H54 (cell line): ENCODE data around the gene NMT1.

Source experiments
- DNase-seq: peaks from one replicate; pipeline ENCODE4 v3.0.0; 2011; ENCODE audit warnings: low spot score, mixed read lengths; ENCODE audit not compliant: insufficient read length
- FAIRE-seq: peaks from 3 replicates; lab custom pipeline; 2011; peaks lifted over from hg19 to GRCh38; lab: Jason Lieb, UNC
- POLR2A ChIP-seq: IDR thresholded peaks from 2 replicates; pipeline ENCODE4 v1.6.1; 2011; ENCODE audit warnings: low read depth, mild to moderate bottlenecking, low read length

NMT1 gene

DNA sequence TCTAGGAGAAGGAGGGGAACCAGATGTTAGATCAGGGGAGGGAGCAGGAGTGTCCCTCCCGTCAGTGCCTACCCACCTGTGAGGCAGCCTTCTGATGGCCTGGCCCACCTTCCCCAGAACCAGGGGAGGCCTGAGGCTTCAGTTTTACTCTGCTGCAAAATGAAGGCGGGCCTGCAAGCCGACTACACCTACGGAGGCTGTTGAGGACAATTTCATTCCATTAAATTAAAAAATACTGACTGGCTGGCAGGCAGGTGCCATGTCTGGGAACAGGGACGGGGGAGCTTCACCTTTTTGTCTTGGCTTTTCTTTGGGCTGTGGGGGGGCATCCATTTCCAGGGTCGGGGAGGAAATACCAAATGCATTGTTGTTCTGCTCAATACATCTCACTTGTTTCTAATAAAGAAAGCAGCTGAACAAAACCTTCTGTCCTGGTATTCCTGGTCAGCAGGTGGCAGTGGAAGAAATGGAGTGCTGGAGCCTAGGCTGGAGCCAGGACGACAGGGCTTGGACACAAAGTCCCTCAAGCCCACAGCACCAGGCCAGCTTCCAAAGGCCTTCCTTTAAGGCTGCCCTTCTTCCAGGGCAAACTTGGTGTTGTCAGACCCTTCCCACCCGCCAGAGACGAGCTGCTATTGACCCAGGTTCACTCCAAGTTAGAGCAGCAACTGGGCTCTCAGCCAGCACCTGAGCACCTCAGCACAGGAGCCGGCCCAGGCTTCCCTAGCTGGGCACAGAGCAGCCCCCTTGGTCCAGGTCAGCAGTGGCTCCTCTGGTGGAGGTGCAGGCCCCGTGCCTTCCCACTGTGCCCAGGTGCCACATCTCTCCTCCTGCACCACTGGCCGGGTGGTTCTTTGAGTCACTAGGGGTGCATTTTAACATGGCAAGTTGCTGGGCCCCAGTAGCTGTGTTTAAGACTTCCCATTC, 47.7 kb downstream of the NMT1 start:
- no peak for TF ChIP-seq POLR2A
- FAIRE-seq (no peak), DNase-seq (no peak)

DNA sequence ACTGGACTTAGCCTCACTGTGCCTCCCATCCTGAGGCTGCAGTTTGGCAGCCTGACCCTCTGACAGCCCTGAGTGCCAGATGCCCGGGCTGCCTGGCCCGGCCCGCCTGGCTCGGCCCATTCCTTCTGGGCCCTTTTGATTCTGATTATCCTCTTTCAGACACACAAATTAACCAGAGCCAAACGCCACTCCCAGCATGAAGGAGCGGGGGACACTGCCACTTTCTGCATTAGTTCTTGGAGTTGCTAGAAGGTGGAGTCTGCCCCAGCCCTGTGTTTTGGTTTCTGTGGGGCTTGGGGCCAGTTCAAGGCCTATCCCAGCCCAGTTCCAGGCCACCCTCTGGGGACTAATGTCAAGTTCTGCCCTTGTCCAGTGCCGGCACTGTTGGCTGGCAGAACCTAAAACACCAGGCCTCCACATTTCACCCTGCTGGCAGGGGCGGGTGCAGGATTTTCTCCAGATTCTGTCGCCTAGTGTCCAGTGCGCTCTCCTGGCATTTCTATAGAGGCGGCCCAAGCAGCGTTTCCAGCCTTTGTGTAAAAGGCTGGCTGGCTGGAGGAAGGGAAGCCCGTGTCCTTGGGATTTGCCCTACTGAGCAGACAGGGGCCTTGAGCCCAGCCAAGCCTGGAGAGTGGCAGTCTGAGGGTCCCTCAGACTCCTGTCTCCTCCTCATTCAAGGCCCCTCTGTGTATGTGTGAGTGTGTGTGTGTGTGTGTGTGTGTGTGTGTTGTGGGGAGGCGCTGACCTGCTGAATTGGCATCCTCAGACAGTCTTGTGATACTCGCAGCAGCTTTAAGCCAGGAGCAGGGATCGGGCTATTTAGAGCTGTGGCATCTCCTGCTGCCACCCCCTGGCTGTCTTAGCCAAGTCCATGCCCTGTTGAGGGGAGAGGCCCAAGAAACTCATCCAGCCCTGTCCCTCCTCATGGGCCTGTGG, 49.8 kb downstream of the NMT1 start:
- DNase-seq (no peak), FAIRE-seq (no peak)
- no peak for TF ChIP-seq POLR2A

DNA sequence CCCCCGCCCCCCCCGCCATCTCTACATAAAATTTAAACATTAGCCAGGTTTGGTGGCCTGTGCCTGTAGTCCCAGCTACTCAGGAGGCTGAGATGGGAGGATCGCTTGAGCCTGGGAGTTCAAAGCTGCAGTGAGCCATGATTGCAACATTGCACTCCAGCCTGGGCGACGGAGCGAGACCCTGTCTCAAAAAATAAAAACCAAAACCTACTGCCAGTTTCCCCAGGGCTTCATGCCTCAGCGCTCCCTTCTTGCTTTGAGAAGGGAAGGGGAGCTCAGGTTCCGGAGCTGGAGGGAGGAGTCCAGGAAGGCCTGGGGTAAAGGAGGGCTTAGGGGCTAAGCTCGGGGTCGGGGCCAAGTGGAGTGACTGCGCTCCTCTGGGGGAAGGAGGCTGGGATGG, 50.7 kb downstream of the NMT1 start:
- DNase-seq, result no peak
- no peak for FAIRE-seq
- no peak for TF ChIP-seq POLR2A

DNA sequence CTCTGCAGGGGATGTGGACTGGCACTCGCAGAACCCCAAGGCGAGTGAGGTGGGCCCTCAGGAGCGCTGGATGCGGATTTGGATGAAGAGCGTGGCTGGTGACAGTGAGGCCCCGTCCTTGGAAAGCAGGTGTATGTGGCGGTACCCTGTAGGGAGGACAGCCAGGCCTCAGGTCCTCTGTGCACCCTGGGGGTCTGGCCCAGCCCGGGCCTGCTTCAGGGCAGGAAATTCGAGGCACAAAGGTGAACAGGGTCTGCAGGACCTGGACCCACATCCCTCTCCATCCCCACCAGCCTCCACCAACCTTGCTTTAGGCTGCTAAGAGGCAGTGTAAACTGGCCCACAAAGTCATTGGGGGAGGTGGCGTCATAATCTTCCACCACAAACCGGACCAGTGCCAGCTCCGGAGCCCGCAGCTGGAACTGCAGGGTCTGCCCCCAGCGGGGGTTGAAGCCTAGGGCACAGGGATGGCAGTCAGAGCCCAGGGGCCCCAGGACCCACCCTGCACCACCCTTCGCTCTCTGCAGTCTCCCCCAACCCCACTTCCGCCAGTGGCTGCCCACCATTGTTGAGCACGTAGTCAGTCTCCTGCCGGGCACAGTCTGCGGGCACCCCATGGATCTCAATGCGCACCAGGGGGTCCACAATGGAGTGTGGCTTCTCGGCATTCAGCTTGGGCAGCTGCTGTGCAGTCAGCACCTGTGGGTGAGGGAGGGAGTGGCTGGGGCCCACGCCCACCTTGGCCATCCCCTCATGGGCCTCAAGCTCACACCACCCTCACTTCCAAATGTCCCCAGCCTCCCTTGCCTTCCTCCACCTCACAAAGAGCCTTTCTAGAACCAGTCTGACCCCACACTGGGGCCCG, 51.7 kb downstream of the NMT1 start:
- FAIRE-seq (no peak), DNase-seq (no peak)
- TF ChIP-seq POLR2A, result no peak

GRCh38 chr17:45113424-45113754, 52.3 kb downstream of the NMT1 start:
- no peak for TF ChIP-seq POLR2A
- DNase-seq (no peak), FAIRE-seq (no peak)

DNA sequence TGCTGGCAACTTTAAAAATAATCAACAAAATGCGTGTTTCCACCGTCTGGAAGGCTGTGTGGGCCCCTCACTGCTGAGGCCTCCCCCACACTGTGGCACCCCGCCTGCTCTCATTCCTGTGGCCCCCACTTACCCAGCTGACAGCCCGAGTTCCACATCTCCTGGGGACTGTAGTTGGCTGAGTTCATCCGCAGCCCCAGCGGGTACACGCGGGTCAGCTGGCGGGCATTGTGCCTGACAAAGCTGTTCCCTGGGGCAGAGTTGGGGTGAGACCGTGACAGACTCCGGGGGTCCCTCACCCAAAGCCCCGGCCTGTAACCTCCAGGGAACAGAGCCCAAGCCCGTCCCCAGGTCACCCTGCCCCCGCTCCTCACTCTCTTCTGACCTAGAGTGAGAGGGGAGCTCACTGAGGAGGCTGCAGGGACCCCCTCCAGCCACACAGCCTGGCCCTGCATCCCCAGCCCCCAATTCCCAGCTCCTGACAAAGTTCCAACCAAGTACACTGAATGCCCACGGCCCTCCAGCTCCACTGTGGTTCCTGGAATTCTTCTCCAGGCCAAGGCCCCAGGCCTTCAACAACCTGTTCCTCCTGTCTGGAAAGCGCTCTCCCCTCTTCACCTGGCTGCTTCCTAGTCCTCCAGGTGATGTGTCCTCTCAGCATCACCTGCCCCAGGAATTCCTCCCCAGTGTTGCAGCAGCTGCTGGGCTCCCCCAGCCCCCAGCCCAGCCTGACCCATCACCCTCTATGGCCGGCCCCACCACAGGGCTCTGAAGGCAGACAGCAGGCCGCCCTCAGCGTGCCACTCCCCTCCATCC, 53.2 kb downstream of the NMT1 start:
- no peak for FAIRE-seq
- TF ChIP-seq POLR2A, result no peak
- no peak for DNase-seq

GRCh38 chr17:45115015-45115625, 54.0 kb downstream of the NMT1 start:
- DNase-seq, result no peak
- FAIRE-seq, result no peak

DNA sequence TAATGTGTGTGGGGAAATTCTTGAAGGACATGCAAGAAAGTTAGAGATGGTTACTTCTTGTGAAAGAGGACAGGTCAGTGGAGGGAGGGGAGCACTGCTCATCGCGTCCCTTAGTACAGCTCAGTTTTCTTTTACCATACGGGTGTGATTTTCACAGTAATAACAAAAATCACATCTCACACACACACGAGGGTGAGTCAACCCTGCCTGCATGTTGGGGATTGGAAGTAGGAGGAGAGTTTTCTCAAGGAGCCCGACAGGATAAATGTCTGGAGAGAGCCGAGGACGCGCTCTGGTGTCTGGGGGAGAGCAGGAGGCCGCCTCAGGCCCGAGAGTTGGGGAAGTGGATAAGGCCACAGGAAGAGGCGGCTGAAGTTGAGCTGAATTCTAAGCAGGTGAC, 54.8 kb downstream of the NMT1 start:
- FAIRE-seq, result no peak
- TF ChIP-seq POLR2A, result no peak
- DNase-seq, result no peak

More at GRCh38 chr17:45115015-45115625, 54.0 kb downstream of the NMT1 start:
- TF ChIP-seq POLR2A, result no peak

DNA sequence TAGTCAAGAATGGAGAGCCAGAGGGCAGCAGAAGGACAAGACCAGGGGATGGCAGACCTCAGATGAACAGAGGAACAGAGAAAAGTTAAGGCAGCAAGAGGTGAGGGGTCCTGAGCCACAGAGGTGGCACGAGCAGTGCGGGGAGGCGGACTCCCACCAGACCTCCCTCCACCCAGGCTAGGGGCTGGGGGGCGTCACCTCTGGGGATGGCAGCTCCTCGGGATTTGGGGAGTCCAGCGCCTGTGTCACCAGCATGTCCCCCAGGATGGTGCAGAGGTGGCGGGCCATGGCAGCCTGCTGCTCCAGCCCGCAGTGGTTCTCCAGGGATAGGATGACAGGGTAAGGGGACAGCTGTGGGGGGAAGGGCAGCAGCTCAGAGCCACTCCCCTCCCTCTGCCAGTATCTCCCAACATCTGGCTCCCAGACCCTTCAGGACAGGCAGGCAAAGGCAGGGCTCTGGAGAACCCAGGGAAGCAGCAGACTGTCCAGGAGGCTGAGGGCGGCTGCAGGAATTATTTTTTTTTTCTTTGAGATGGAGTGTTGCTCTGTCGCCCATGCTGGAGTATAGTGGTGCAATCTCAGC, 55.4 kb downstream of the NMT1 start:
- DNase-seq (no peak), FAIRE-seq (no peak)
- TF ChIP-seq POLR2A, result no peak

GRCh38 chr17:45117334-45117733, 56.2 kb downstream of the NMT1 start:
- no peak for FAIRE-seq
- TF ChIP-seq POLR2A, result no peak
- DNase-seq, result no peak

DNA sequence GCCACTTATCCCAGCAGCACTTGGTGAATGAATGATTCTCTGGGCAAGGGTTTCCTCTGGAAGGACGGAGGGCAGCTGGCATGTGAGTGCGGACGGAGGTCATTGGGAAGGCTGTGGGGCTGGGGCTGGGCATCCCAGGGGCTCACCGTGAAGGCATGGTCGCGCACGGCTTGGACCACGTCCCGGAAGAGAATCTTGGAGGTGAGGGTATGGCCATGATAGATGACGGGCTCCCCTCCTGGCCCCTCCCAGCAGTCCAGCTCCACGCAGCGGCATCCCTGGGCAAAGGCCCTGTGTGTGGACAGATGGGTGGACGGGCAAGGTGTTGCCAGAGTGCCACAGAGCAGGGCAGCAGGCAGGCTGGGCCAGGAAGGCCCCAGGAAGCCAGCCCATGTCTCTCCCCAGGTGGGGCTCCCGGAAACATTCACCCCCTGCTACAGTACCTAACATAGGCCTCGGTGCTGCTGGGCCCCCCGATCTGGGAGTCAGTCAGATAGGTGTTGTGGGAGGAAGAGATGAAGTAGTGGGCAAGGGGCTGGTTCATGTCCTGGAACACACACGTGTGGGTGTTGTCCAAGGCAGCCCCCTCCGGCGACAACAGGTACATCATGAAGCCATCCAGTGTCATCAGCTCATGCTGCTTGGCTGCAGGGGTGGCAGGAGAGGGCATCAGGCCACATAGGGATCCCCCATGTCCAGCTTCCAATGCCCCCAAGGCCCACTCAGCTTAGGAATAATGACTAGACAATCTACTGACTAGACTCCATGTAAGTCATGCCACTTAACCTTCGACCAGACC, 56.9 kb downstream of the NMT1 start:
- no peak for FAIRE-seq
- no peak for DNase-seq
- no peak for TF ChIP-seq POLR2A
